WTC11 (cell line): ENCODE data around the gene LRIG1. TPM values are rescaled to one million over a fixed set of nuclear protein-coding genes. Genes with fewer than 3 reads are reported as not detected.

Source experiments
- ATAC-seq: fragments of 200-7000 bp; cut with Tn5 transposase; 2 replicates; pipeline ENCODE4 v1.10.0; 2021; ENCODE audit warnings: mild to moderate bottlenecking, moderate library complexity
- CTCF ChIA-PET: fragments of 300-600 bp; sonication (Branson Sonifier 250); formaldehyde crosslinking; loops from one replicate; lab custom pipeline; 2021; ENCODE audit warnings: antibody characterized with exemption; lab: Charles Lee
- POLR2A ChIA-PET: fragments of 350-600 bp; sonication (Branson Sonifier 250); formaldehyde crosslinking; loops from one replicate; lab custom pipeline; 2021; ENCODE audit warnings: antibody characterized with exemption; lab: Charles Lee
- DNase-seq: peaks from one replicate; pipeline ENCODE4 v3.0.0; 2021; ENCODE audit warnings: low spot score
- H3K27ac Mint-ChIP-seq: 2 replicates; pipeline ENCODE4 v1.8.0; 2021; ENCODE audit warnings: mixed read lengths
- H3K27me3 Mint-ChIP-seq: 2 replicates; pipeline ENCODE4 v1.8.0; 2021; ENCODE audit warnings: low read depth, mild to moderate bottlenecking, moderate library complexity, mixed read lengths
- H3K36me3 Mint-ChIP-seq: 2 replicates; pipeline ENCODE4 v1.8.0; 2021; ENCODE audit warnings: mixed read lengths
- H3K4me1 Mint-ChIP-seq: 2 replicates; pipeline ENCODE4 v1.8.0; 2022; ENCODE audit warnings: mixed read lengths
- H3K4me3 Mint-ChIP-seq: 2 replicates; pipeline ENCODE4 v1.8.0; 2021; ENCODE audit warnings: mild to moderate bottlenecking, moderate library complexity, mixed read lengths
- H3K9me3 Mint-ChIP-seq: 2 replicates; pipeline ENCODE4 v1.8.0; 2021; ENCODE audit warnings: mixed read lengths
- CBFB ChIP-seq: sonication (generic); formaldehyde crosslinking; IDR thresholded peaks from 2 replicates; pipeline ENCODE4 v1.8.1; 2022; ENCODE audit warnings: mild to moderate bottlenecking, low read depth, missing genetic modification reagents
- GRHL2 ChIP-seq: fragments of 250-450 bp; sonication (Bioruptor Pico); IDR thresholded peaks from 2 replicates; pipeline ENCODE4 v1.8.0; 2022; ENCODE audit warnings: mild to moderate bottlenecking, moderate library complexity; ENCODE audit not compliant: insufficient replicate concordance, severe bottlenecking
- JAZF1 ChIP-seq: fragments of 250-450 bp; sonication (Bioruptor Pico); IDR thresholded peaks from 2 replicates; pipeline ENCODE4 v1.9.0; 2021; ENCODE audit warnings: moderate library complexity, mild to moderate bottlenecking, inconsistent platforms
- NR1H2 ChIP-seq: sonication (generic); formaldehyde crosslinking; IDR thresholded peaks from 2 replicates; pipeline ENCODE4 v1.9.0; 2021; ENCODE audit warnings: mild to moderate bottlenecking, moderate library complexity, missing genetic modification reagents
- PRRX2 ChIP-seq: fragments of 250-450 bp; sonication (Bioruptor Pico); IDR thresholded peaks from 2 replicates; pipeline ENCODE4 v1.8.0; 2021; ENCODE audit warnings: mild to moderate bottlenecking
- SP1 ChIP-seq: sonication (generic); formaldehyde crosslinking; conservative IDR thresholded peaks from 2 replicates; pipeline ENCODE4 v1.8.1; 2022; ENCODE audit warnings: missing genetic modification reagents
- TCF7 ChIP-seq: sonication (generic); formaldehyde crosslinking; IDR thresholded peaks from 2 replicates; pipeline ENCODE4 v1.8.0; 2022; ENCODE audit warnings: mild to moderate bottlenecking, low read depth, missing genetic modification reagents, moderate library complexity
- TEAD1 ChIP-seq: sonication (generic); formaldehyde crosslinking; IDR thresholded peaks from 2 replicates; pipeline ENCODE4 v1.8.0; 2022; ENCODE audit warnings: mild to moderate bottlenecking, missing genetic modification reagents
- TEAD4 ChIP-seq: sonication (generic); formaldehyde crosslinking; IDR thresholded peaks from 2 replicates; pipeline ENCODE4 v1.8.0; 2022; ENCODE audit warnings: mild to moderate bottlenecking, missing genetic modification reagents
- TP53 ChIP-seq: sonication (generic); formaldehyde crosslinking; IDR thresholded peaks from 2 replicates; pipeline ENCODE4 v1.8.1; 2023; ENCODE audit warnings: mild to moderate bottlenecking, missing genetic modification reagents
- ZNF263 ChIP-seq: sonication (generic); formaldehyde crosslinking; IDR thresholded peaks from 2 replicates; pipeline ENCODE4 v1.8.1; 2022; ENCODE audit warnings: low read depth, mild to moderate bottlenecking, moderate library complexity, missing genetic modification reagents
- ZNF671 ChIP-seq: fragments of 250-450 bp; sonication (Bioruptor Pico); IDR thresholded peaks from 2 replicates; pipeline ENCODE4 v1.8.0; 2021; ENCODE audit warnings: mild to moderate bottlenecking
- total RNA-seq: library from RNA; stranded (reverse); gene quantifications from 3 replicates; pipeline ENCODE4 v1.2.3, GENCODE V29; 2021
- TF ChIP-seq, protein P1 (sequence below): sonication (generic); formaldehyde crosslinking; IDR thresholded peaks from 2 replicates; pipeline ENCODE4 v1.8.1; 2022; ENCODE audit warnings: low read depth, mild to moderate bottlenecking, moderate library complexity, missing genetic modification reagents, borderline replicate concordance
- TF ChIP-seq, protein P2 (sequence below): sonication (generic); formaldehyde crosslinking; IDR thresholded peaks from 2 replicates; pipeline ENCODE4 v1.8.0; 2022; ENCODE audit warnings: missing genetic modification reagents
- TF ChIP-seq, protein P3 (sequence below): sonication (generic); formaldehyde crosslinking; IDR thresholded peaks from 2 replicates; pipeline ENCODE4 v1.8.1; 2023; ENCODE audit warnings: mild to moderate bottlenecking, missing genetic modification reagents, moderate library complexity
- TF ChIP-seq, protein P4 (sequence below): sonication (generic); formaldehyde crosslinking; IDR thresholded peaks from 2 replicates; pipeline ENCODE4 v1.8.1; 2022; ENCODE audit warnings: low read depth, missing genetic modification reagents, borderline replicate concordance
- TF ChIP-seq, protein P5 (sequence below): sonication (generic); formaldehyde crosslinking; IDR thresholded peaks from 2 replicates; pipeline ENCODE4 v1.8.0; 2023; ENCODE audit warnings: missing genetic modification reagents
- TF ChIP-seq, protein P6 (sequence below): sonication (generic); formaldehyde crosslinking; IDR thresholded peaks from 2 replicates; pipeline ENCODE4 v1.8.0; 2023; ENCODE audit warnings: missing genetic modification reagents, mild to moderate bottlenecking, borderline replicate concordance

Gene LRIG1
- total RNA-seq, 1 experiment from 2014 or later = 105 TPM

DNA sequence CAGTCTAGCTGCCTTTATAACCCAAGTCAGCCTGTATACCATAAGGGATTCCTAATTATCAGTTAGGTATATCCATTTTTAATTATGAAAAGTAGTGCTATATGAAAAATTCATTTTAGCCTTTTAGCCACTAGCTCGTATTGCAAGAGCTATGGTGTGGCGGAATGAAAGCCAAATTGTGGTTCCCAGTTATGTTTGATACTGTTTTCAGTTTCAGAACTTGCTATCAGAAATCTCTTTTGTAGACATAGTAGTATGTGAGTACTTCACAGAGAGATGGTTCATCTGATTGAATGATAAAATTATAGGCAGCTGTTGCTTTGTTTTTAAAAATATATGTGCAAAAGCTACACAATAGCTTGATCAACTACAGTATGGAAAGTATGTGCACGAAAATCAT lies 145.4 kb downstream of the LRIG1 start:
- no peak for ATAC-seq
- CTCF ChIA-PET = interaction anchor here (1.2 kb wide), 1 partner anchor 23 kb away, joined by 3 read pairs; no protein-coding TSS in a partner anchor
- H3K4me1 Mint-ChIP-seq = peaks cover 13% of the 10 kb centered on the region

DNA sequence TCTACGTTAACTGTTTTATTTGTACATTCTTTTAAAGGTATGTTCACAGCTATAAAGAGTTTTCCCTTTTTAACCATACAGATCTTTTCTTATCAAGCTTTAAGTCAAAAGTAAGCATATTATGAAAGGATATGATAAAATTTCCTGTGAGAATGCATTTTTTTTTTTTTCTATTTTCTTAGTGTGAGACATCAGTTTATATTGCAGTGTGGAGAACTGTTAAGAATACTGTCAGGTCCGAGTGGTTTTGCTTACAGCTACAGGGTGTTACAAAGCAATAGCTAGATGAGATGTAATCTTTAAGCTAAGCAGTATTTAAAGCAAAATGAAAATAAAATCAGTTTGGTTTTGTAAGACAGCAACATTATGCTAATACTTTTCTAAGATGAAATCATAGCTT lies 146.8 kb downstream of the LRIG1 start:
- ATAC-seq (no peak), DNase-seq (no peak)
- Mint-ChIP-seq H3K4me3 (no peak overlapping the region), H3K4me1 (peaks cover 13% of the 10 kb centered on the region), H3K27ac (no peak overlapping the region), H3K36me3 (no peaks in the 10 kb centered on the region), H3K27me3 (no peaks in the 10 kb centered on the region), H3K9me3 (no peaks in the 10 kb centered on the region)
- CTCF ChIA-PET = interaction anchor here (1.2 to 1.5 kb wide), 2 partner anchors 24 to 77 kb away, joined by 3 to 4 read pairs; no protein-coding TSS in a partner anchor
- POLR2A ChIA-PET = no interaction called here
- TF ChIP-seq ZNF263 (CRISPR knock-in tag) (no peak), TEAD4 (CRISPR knock-in tag) (no peak), CBFB (CRISPR knock-in tag) (no peak)
- TF ChIP-seq, protein P1, sequence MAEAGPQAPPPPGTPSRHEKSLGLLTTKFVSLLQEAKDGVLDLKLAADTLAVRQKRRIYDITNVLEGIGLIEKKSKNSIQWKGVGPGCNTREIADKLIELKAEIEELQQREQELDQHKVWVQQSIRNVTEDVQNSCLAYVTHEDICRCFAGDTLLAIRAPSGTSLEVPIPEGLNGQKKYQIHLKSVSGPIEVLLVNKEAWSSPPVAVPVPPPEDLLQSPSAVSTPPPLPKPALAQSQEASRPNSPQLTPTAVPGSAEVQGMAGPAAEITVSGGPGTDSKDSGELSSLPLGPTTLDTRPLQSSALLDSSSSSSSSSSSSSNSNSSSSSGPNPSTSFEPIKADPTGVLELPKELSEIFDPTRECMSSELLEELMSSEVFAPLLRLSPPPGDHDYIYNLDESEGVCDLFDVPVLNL (CRISPR knock-in tag) = no peak
- TF ChIP-seq, protein P2, sequence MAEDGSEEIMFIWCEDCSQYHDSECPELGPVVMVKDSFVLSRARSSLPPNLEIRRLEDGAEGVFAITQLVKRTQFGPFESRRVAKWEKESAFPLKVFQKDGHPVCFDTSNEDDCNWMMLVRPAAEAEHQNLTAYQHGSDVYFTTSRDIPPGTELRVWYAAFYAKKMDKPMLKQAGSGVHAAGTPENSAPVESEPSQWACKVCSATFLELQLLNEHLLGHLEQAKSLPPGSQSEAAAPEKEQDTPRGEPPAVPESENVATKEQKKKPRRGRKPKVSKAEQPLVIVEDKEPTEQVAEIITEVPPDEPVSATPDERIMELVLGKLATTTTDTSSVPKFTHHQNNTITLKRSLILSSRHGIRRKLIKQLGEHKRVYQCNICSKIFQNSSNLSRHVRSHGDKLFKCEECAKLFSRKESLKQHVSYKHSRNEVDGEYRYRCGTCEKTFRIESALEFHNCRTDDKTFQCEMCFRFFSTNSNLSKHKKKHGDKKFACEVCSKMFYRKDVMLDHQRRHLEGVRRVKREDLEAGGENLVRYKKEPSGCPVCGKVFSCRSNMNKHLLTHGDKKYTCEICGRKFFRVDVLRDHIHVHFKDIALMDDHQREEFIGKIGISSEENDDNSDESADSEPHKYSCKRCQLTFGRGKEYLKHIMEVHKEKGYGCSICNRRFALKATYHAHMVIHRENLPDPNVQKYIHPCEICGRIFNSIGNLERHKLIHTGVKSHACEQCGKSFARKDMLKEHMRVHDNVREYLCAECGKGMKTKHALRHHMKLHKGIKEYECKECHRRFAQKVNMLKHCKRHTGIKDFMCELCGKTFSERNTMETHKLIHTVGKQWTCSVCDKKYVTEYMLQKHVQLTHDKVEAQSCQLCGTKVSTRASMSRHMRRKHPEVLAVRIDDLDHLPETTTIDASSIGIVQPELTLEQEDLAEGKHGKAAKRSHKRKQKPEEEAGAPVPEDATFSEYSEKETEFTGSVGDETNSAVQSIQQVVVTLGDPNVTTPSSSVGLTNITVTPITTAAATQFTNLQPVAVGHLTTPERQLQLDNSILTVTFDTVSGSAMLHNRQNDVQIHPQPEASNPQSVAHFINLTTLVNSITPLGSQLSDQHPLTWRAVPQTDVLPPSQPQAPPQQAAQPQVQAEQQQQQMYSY (CRISPR knock-in tag) = no peak

More for the DNA sequence above, 145.4 kb downstream of the LRIG1 start:
- TF ChIP-seq, protein P3, sequence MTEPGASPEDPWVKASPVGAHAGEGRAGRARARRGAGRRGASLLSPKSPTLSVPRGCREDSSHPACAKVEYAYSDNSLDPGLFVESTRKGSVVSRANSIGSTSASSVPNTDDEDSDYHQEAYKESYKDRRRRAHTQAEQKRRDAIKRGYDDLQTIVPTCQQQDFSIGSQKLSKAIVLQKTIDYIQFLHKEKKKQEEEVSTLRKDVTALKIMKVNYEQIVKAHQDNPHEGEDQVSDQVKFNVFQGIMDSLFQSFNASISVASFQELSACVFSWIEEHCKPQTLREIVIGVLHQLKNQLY = no peak
- TF ChIP-seq, protein P4, sequence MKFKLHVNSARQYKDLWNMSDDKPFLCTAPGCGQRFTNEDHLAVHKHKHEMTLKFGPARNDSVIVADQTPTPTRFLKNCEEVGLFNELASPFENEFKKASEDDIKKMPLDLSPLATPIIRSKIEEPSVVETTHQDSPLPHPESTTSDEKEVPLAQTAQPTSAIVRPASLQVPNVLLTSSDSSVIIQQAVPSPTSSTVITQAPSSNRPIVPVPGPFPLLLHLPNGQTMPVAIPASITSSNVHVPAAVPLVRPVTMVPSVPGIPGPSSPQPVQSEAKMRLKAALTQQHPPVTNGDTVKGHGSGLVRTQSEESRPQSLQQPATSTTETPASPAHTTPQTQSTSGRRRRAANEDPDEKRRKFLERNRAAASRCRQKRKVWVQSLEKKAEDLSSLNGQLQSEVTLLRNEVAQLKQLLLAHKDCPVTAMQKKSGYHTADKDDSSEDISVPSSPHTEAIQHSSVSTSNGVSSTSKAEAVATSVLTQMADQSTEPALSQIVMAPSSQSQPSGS (CRISPR knock-in tag) = no peak
- no peak for TF ChIP-seq ZNF263 (CRISPR knock-in tag)
- TF ChIP-seq NR1H2 (CRISPR knock-in tag) = no peak
- TF ChIP-seq JAZF1 = no peak
- TF ChIP-seq TEAD1 (CRISPR knock-in tag) = no peak
- TF ChIP-seq TCF7 (CRISPR knock-in tag) = no peak
- TF ChIP-seq, protein P5, sequence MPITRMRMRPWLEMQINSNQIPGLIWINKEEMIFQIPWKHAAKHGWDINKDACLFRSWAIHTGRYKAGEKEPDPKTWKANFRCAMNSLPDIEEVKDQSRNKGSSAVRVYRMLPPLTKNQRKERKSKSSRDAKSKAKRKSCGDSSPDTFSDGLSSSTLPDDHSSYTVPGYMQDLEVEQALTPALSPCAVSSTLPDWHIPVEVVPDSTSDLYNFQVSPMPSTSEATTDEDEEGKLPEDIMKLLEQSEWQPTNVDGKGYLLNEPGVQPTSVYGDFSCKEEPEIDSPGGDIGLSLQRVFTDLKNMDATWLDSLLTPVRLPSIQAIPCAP (CRISPR knock-in tag) = no peak
- TF ChIP-seq, protein P6, sequence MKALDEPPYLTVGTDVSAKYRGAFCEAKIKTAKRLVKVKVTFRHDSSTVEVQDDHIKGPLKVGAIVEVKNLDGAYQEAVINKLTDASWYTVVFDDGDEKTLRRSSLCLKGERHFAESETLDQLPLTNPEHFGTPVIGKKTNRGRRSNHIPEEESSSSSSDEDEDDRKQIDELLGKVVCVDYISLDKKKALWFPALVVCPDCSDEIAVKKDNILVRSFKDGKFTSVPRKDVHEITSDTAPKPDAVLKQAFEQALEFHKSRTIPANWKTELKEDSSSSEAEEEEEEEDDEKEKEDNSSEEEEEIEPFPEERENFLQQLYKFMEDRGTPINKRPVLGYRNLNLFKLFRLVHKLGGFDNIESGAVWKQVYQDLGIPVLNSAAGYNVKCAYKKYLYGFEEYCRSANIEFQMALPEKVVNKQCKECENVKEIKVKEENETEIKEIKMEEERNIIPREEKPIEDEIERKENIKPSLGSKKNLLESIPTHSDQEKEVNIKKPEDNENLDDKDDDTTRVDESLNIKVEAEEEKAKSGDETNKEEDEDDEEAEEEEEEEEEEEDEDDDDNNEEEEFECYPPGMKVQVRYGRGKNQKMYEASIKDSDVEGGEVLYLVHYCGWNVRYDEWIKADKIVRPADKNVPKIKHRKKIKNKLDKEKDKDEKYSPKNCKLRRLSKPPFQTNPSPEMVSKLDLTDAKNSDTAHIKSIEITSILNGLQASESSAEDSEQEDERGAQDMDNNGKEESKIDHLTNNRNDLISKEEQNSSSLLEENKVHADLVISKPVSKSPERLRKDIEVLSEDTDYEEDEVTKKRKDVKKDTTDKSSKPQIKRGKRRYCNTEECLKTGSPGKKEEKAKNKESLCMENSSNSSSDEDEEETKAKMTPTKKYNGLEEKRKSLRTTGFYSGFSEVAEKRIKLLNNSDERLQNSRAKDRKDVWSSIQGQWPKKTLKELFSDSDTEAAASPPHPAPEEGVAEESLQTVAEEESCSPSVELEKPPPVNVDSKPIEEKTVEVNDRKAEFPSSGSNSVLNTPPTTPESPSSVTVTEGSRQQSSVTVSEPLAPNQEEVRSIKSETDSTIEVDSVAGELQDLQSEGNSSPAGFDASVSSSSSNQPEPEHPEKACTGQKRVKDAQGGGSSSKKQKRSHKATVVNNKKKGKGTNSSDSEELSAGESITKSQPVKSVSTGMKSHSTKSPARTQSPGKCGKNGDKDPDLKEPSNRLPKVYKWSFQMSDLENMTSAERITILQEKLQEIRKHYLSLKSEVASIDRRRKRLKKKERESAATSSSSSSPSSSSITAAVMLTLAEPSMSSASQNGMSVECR (CRISPR knock-in tag) = no peak
- TF ChIP-seq, protein P2 (CRISPR knock-in tag) = no peak
- TF ChIP-seq ZNF671 = no peak
- no peak for TF ChIP-seq SP1 (CRISPR knock-in tag)
- TF ChIP-seq PRRX2 (CRISPR knock-in tag) = no peak
- TF ChIP-seq GRHL2 = no peak
- TF ChIP-seq TP53 (CRISPR knock-in tag) = no peak
- H3K27me3 Mint-ChIP-seq = no peaks in the 10 kb centered on the region
- no peaks in the 10 kb centered on the region for H3K9me3 Mint-ChIP-seq
- POLR2A ChIA-PET = no interaction called here
- H3K4me3 Mint-ChIP-seq = no peak overlapping the region
- H3K27ac Mint-ChIP-seq = no peak overlapping the region
- DNase-seq = no peak
- no peaks in the 10 kb centered on the region for H3K36me3 Mint-ChIP-seq
